HG03139 (cell line): ENCODE data around the gene GPR158.
"Not testable (repeated sequence)": the region's sequence is repeated elsewhere in the genome, so short reads cannot be mapped to it uniquely, and the experiment has no call there.

ENCODE experiments used
- ATAC-seq: cut with Tn5 transposase; IDR thresholded peaks from one replicate; pipeline ENCODE4 v1.9.1; 2021; ENCODE audit not compliant: unreplicated experiment

The GPR158 gene, protein sequence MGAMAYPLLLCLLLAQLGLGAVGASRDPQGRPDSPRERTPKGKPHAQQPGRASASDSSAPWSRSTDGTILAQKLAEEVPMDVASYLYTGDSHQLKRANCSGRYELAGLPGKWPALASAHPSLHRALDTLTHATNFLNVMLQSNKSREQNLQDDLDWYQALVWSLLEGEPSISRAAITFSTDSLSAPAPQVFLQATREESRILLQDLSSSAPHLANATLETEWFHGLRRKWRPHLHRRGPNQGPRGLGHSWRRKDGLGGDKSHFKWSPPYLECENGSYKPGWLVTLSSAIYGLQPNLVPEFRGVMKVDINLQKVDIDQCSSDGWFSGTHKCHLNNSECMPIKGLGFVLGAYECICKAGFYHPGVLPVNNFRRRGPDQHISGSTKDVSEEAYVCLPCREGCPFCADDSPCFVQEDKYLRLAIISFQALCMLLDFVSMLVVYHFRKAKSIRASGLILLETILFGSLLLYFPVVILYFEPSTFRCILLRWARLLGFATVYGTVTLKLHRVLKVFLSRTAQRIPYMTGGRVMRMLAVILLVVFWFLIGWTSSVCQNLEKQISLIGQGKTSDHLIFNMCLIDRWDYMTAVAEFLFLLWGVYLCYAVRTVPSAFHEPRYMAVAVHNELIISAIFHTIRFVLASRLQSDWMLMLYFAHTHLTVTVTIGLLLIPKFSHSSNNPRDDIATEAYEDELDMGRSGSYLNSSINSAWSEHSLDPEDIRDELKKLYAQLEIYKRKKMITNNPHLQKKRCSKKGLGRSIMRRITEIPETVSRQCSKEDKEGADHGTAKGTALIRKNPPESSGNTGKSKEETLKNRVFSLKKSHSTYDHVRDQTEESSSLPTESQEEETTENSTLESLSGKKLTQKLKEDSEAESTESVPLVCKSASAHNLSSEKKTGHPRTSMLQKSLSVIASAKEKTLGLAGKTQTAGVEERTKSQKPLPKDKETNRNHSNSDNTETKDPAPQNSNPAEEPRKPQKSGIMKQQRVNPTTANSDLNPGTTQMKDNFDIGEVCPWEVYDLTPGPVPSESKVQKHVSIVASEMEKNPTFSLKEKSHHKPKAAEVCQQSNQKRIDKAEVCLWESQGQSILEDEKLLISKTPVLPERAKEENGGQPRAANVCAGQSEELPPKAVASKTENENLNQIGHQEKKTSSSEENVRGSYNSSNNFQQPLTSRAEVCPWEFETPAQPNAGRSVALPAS (N-terminal part only)

GRCh38 chr10:25174461-25175230 is at the start of gene GPR158:
GPR158 (plus strand) TSS chr10:25175001; CDS start chr10:25175421, 420 bp downstream.
- ATAC-seq: no peak

- ATAC-seq: no peak
Measured at GRCh38 chr10:25125201-25125611, 49.6 kb upstream of the GPR158 start.

- no peak for ATAC-seq
Measured at GRCh38 chr10:25129592-25129991, 45.2 kb upstream of the GPR158 start.

DNA sequence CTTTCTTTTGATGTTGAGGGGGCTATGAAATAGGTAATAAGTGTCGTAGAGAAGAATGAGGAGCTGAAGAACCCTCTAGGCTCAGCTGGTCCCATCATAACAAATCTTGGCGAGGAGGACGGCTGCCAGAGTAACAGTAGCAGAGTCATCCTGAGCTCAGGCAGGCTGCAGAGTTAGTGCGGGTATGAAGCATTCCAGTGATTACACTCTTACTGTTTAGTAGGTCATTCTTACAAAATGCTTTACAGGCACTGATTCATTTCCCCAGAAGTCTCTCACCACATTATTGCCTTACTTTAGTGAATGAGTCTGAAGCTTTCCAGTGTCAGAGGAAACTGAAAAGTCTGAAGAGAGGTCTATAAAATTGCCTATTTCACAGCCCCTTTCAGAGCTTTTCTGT is 43.9 kb upstream of the GPR158 start:
- ATAC-seq: no peak

GRCh38 chr10:25142116-25142864 is 32.5 kb upstream of the GPR158 start:
- no peak for ATAC-seq

GRCh38 chr10:25157650-25158049 is 17.2 kb upstream of the GPR158 start:
- no peak for ATAC-seq

DNA sequence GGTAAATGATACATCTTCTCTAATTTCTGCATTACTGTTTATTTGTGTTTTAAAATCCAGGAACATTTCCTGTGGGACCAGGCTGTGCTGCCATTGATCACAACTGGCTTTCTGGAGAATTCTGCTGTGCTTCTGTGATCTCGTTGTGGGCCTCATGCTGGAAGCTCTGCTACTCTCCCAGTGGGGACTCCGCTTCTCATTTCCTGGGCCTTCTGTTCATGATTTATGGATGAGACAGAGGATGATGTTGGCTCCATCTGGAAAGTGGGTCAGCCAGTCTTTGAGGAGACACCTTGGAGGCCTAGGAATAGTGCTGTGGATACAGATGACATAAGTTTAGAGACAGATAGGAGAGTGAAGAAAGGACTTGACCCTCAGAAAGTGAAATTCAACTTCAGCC is 15.2 kb upstream of the GPR158 start:
- no peak for ATAC-seq

DNA sequence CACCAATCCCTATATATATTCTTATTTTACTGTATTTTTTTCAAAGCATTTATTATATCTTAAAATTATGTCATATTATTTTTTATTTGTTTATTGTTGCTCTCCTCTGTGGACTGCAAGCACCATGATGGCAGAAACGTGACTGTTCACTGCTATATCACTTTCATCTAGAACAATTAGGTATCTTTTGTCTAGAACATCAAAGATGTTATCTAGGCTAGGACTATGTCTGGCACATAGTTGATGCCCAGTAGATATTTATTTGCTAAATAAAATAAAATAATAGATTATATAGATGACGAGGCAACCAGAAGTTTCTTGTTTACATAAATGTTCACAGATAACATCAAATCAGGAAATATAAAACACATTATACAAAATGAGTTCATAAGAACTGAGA is 12.4 kb upstream of the GPR158 start:
- no peak for ATAC-seq

- not testable (repeated sequence) for ATAC-seq
Measured at GRCh38 chr10:25163464-25163863, 11.3 kb upstream of the GPR158 start.

- ATAC-seq: no peak
Measured at GRCh38 chr10:25169740-25170139, 5.1 kb upstream of the GPR158 start.

- ATAC-seq: no peak
Measured at GRCh38 chr10:25170627-25171026, 4.2 kb upstream of the GPR158 start.

GRCh38 chr10:25175527-25176420 is 973 bp downstream of the GPR158 start:
- ATAC-seq: no peak

GRCh38 chr10:25176421-25176968 is 1.7 kb downstream of the GPR158 start:
- no peak for ATAC-seq

GRCh38 chr10:25177093-25177753 is 2.4 kb downstream of the GPR158 start:
- ATAC-seq: no peak

GRCh38 chr10:25177754-25178135 is 2.9 kb downstream of the GPR158 start:
- ATAC-seq: no peak

GRCh38 chr10:25178411-25178810 is 3.6 kb downstream of the GPR158 start:
- ATAC-seq: no peak

DNA sequence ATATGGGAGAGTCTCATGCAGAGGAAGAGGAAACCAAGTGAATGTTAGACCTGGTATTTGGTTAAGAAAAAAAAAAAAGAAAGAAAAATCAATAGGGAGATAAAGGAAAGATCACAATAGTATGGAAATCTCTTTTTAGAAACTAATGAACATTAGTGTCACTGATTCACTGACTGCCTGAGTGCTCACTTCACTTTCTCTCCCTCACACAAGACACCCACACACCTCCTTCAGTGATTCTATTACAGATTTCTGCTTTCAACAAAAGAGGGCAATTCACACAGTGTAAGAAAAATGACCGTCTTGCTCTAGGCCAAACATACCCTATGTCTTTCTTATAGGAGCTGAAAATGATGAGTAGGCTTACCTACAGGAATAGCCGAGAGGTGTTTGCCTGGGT is 6.0 kb downstream of the GPR158 start:
- ATAC-seq: no peak

GRCh38 chr10:25182636-25183035 is 7.8 kb downstream of the GPR158 start:
- no peak for ATAC-seq
